ENCODE measurements around the gene LIPG. TPM values are rescaled to one million over a fixed set of nuclear protein-coding genes. Genes with fewer than 3 reads are reported as not detected.
"Not testable (repeated sequence)": the region's sequence is repeated elsewhere in the genome, so short reads cannot be mapped to it uniquely, and the experiment has no call there.

LIPG gene
- 10 to 100 TPM in 2 of 4 donors, 1 to 10 TPM in 2; 1.9 to 33.0 (median 17.8) TPM for polyA plus RNA-seq
- long read RNA-seq, donor 1 = 0 reads
- long read RNA-seq, donor 2, full-length matches to known transcripts = 11 of 11 reads
- long read RNA-seq, donor 2, partial matches to known transcripts = 0 of 11 reads
- long read RNA-seq, donor 2, other reads (novel, unspliced or antisense) = 0 of 11 reads
- long read RNA-seq, donor 3, transcript LIPG-207 (1 exons, 3,548 nt) = major isoform, 16 of 16 reads
- long read RNA-seq, donor 3, partial matches to known transcripts = 0 of 16 reads
- long read RNA-seq, donor 3, other reads (novel, unspliced or antisense) = 0 of 16 reads
- long read RNA-seq, donor 4, partial matches to known transcripts = 0 of 2 reads
- long read RNA-seq, donor 4, other reads (novel, unspliced or antisense) = 0 of 2 reads
- long read RNA-seq, donor 5, transcript LIPG-207 (1 exons, 3,548 nt) = major isoform, 5 of 5 reads
- long read RNA-seq, donor 5, partial matches to known transcripts = 0 of 5 reads
- long read RNA-seq, donor 5, other reads (novel, unspliced or antisense) = 0 of 5 reads
- long read RNA-seq, donor 6, transcript LIPG-207 (1 exons, 3,548 nt) = major isoform, 15 of 15 reads
- long read RNA-seq, donor 6, partial matches to known transcripts = 0 of 15 reads
- long read RNA-seq, donor 6, other reads (novel, unspliced or antisense) = 0 of 15 reads
- long read RNA-seq, donor 7, partial matches to known transcripts = 0 of 1 reads
- long read RNA-seq, donor 7, other reads (novel, unspliced or antisense) = 0 of 1 reads
- long read RNA-seq, donor 8, partial matches to known transcripts = 0 of 1 reads
- long read RNA-seq, donor 8, other reads (novel, unspliced or antisense) = 0 of 1 reads
- long read RNA-seq, donor 9 = 0 reads
- long read RNA-seq, donor 10, full-length matches to known transcripts = 13 of 13 reads
- long read RNA-seq, donor 10, partial matches to known transcripts = 0 of 13 reads
- long read RNA-seq, donor 10, other reads (novel, unspliced or antisense) = 0 of 13 reads

DNA sequence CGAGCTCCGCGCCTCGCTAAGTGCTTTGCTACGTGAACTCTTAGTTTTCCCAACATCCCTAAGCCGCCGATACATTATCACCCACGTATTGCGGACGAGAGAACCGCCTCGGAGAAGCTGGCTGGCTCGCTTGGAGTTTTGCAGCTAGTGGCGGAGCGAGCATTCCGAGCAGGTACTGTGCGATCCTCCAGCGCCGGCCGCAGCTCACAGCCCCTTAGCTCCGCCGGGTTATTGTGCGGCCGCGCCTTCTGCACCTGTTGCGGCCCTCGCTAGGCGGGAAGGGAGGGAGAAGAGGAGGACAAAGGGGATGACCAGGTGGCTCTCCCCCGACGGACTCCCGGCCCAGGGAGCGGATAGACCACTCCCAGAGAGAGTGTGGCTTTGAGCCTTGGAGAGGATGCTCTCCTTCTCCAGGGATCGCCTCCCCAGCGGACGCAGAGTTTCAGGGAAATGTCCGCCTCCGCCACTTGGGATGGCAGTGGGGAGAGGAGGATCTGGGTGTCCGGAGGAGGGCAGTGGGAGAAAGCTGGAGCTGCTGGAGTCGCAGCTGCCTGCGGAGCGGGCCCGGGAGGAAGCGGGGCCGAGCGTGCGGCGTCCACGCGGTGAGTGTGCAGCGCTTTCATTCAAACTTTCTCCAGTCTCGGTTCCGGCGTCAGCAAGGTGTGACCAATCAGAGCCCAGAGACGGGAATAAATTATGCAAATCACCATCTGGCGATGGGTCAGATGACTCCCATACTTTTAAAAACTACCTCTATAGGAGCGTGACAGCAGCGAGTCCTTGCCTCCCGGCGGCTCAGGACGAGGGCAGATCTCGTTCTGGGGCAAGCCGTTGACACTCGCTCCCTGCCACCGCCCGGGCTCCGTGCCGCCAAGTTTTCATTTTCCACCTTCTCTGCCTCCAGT is at the start of gene LIPG:
TSS of gene LIPG (plus strand) at position 769 of the 905 bp plus-strand sequence. CDS start 252 bp downstream, outside the sequence.
- 0 to 1% (median 1%) methylated on average over 67 of the region's 67 CpGs for WGBS, 3 donors
- peak; percentile 93 to 98 for DNase-seq
- peak within 1 kb of the TSS in 2 of 3 donors; percentile 53 to 73 for H3K27ac ChIP-seq (ENCODE audit: low read depth in 1 of 3, low read length in 2 of 3)
- peak within 1 kb of the TSS; percentile 33 to 82 (median 64) for H3K4me3 ChIP-seq (ENCODE audit: low read depth in 1 of 3, low read length in 3 of 3)
- peaks cover 0 to 11% (median 6%) of the 10 kb centered on the region in 3 donors for H3K27me3 ChIP-seq (ENCODE audit: control insufficient read depth in 3 of 3, insufficient read depth in 3 of 3, low read length in 3 of 3)
- peaks cover 3 to 24% (median 4%) of the 10 kb centered on the region in 3 donors for H3K4me1 ChIP-seq (ENCODE audit: control insufficient read depth in 3 of 3, insufficient read depth in 2 of 3, low read depth in 1 of 3, low read length in 2 of 3)
- peaks cover 0 to 12% (median 0%) of the 10 kb centered on the region in 3 donors for H3K36me3 ChIP-seq (ENCODE audit: control insufficient read depth in 3 of 3, insufficient read depth in 2 of 3, low read depth in 1 of 3, low read length in 3 of 3)
- FAIRE-seq = no peak
- H3K9me3 ChIP-seq (ENCODE audit: control insufficient read depth in 2 of 2, insufficient read depth in 1 of 2, low read depth in 1 of 2, low read length in 1 of 2) = no peaks in the 10 kb centered on the region

GRCh38 chr18:49512876-49513275 is 49.0 kb upstream of the LIPG start:
- not testable (repeated sequence) for FAIRE-seq; H3K27ac ChIP-seq (ENCODE audit: low read depth in 1 of 3, low read length in 2 of 3); H3K27me3 ChIP-seq (ENCODE audit: control insufficient read depth in 3 of 3, insufficient read depth in 3 of 3, low read length in 3 of 3); H3K9me3 ChIP-seq (ENCODE audit: control insufficient read depth in 2 of 2, insufficient read depth in 1 of 2, low read depth in 1 of 2, low read length in 1 of 2); H3K4me3 ChIP-seq (ENCODE audit: low read depth in 1 of 3, low read length in 3 of 3); H3K36me3 ChIP-seq (ENCODE audit: control insufficient read depth in 3 of 3, insufficient read depth in 2 of 3, low read depth in 1 of 3, low read length in 3 of 3); DNase-seq; H3K4me1 ChIP-seq (ENCODE audit: control insufficient read depth in 3 of 3, insufficient read depth in 2 of 3, low read depth in 1 of 3, low read length in 2 of 3)
- 83 to 94% (median 91%) methylated on average over 8 of the region's 8 CpGs for WGBS, 3 donors

DNA sequence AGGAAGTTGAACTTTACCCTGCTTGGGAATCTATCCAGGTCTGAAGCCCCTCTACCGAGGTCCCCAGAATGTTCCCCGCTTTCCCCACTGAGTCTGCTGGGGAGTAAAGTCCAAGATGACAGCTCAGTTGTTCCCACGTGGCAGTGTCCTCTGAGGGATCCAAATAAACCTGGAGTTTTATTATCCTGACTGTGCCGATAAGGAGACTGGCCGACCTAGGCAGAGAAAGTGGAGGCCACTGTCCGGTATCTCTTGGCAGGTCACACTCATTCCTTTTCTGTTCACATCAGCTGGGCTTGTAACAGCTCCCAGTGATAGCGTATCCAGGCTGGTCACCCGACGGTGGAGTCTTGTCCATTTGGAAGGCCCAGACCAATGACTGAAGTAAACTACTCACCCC is 47.3 kb upstream of the LIPG start:
- Histone ChIP-seq H3K4me1 (ENCODE audit: control insufficient read depth in 3 of 3, insufficient read depth in 2 of 3, low read depth in 1 of 3, low read length in 2 of 3) (peaks cover 0 to 8% (median 0%) of the 10 kb centered on the region in 3 donors), H3K9me3 (ENCODE audit: control insufficient read depth in 2 of 2, insufficient read depth in 1 of 2, low read depth in 1 of 2, low read length in 1 of 2) (no peaks in the 10 kb centered on the region), H3K27ac (ENCODE audit: low read depth in 1 of 3, low read length in 2 of 3) (peak overlapping the region in 1 of 3 donors; percentile 54), H3K36me3 (ENCODE audit: control insufficient read depth in 3 of 3, insufficient read depth in 2 of 3, low read depth in 1 of 3, low read length in 3 of 3) (no peaks in the 10 kb centered on the region), H3K27me3 (ENCODE audit: control insufficient read depth in 3 of 3, insufficient read depth in 3 of 3, low read length in 3 of 3) (peaks cover 0 to 4% (median 0%) of the 10 kb centered on the region in 3 donors), H3K4me3 (ENCODE audit: low read depth in 1 of 3, low read length in 3 of 3) (no peak overlapping the region)
- WGBS, 3 donors = 8 to 55% (median 31%) methylated on average over 9 of the region's 9 CpGs
- no peak for FAIRE-seq
- DNase-seq = peak; percentile 87 to 89

GRCh38 chr18:49515003-49515402 is 46.9 kb upstream of the LIPG start:
- H3K36me3 ChIP-seq (ENCODE audit: control insufficient read depth in 3 of 3, insufficient read depth in 2 of 3, low read depth in 1 of 3, low read length in 3 of 3); FAIRE-seq; DNase-seq; H3K9me3 ChIP-seq (ENCODE audit: control insufficient read depth in 2 of 2, insufficient read depth in 1 of 2, low read depth in 1 of 2, low read length in 1 of 2); H3K27me3 ChIP-seq (ENCODE audit: control insufficient read depth in 3 of 3, insufficient read depth in 3 of 3, low read length in 3 of 3); H3K4me3 ChIP-seq (ENCODE audit: low read depth in 1 of 3, low read length in 3 of 3); H3K4me1 ChIP-seq (ENCODE audit: control insufficient read depth in 3 of 3, insufficient read depth in 2 of 3, low read depth in 1 of 3, low read length in 2 of 3): not testable (repeated sequence)
- peak overlapping the region in 1 of 3 donors; percentile 54 for H3K27ac ChIP-seq (ENCODE audit: low read depth in 1 of 3, low read length in 2 of 3)
- WGBS, 3 donors = 74 to 94% (median 76%) methylated on average over 5 of the region's 5 CpGs

GRCh38 chr18:49515516-49515915 is 46.3 kb upstream of the LIPG start:
- DNase-seq (no peak), FAIRE-seq (no peak)
- Histone ChIP-seq H3K27me3 (ENCODE audit: control insufficient read depth in 3 of 3, insufficient read depth in 3 of 3, low read length in 3 of 3) (peaks cover 0 to 4% (median 0%) of the 10 kb centered on the region in 3 donors), H3K4me3 (ENCODE audit: low read depth in 1 of 3, low read length in 3 of 3) (no peak overlapping the region), H3K9me3 (ENCODE audit: control insufficient read depth in 2 of 2, insufficient read depth in 1 of 2, low read depth in 1 of 2, low read length in 1 of 2) (no peaks in the 10 kb centered on the region), H3K4me1 (ENCODE audit: control insufficient read depth in 3 of 3, insufficient read depth in 2 of 3, low read depth in 1 of 3, low read length in 2 of 3) (peaks cover 0 to 8% (median 0%) of the 10 kb centered on the region in 3 donors), H3K27ac (ENCODE audit: low read depth in 1 of 3, low read length in 2 of 3) (no peak overlapping the region), H3K36me3 (ENCODE audit: control insufficient read depth in 3 of 3, insufficient read depth in 2 of 3, low read depth in 1 of 3, low read length in 3 of 3) (no peaks in the 10 kb centered on the region)
- 90 to 99% (median 93%) methylated on average over 3 of the region's 3 CpGs for WGBS, 3 donors

- Histone ChIP-seq H3K9me3 (ENCODE audit: control insufficient read depth in 2 of 2, insufficient read depth in 1 of 2, low read depth in 1 of 2, low read length in 1 of 2) (no peaks in the 10 kb centered on the region), H3K36me3 (ENCODE audit: control insufficient read depth in 3 of 3, insufficient read depth in 2 of 3, low read depth in 1 of 3, low read length in 3 of 3) (no peaks in the 10 kb centered on the region), H3K27ac (ENCODE audit: low read depth in 1 of 3, low read length in 2 of 3) (no peak overlapping the region), H3K27me3 (ENCODE audit: control insufficient read depth in 3 of 3, insufficient read depth in 3 of 3, low read length in 3 of 3) (peaks cover 0 to 4% (median 0%) of the 10 kb centered on the region in 3 donors), H3K4me1 (ENCODE audit: control insufficient read depth in 3 of 3, insufficient read depth in 2 of 3, low read depth in 1 of 3, low read length in 2 of 3) (peaks cover 0 to 8% (median 0%) of the 10 kb centered on the region in 3 donors), H3K4me3 (ENCODE audit: low read depth in 1 of 3, low read length in 3 of 3) (no peak overlapping the region)
- DNase-seq (no peak), FAIRE-seq (no peak)
- WGBS, 3 donors = 69 to 95% (median 90%) methylated on average over 2 of the region's 2 CpGs
Measured at GRCh38 chr18:49517483-49517882, 44.4 kb upstream of the LIPG start.

DNA sequence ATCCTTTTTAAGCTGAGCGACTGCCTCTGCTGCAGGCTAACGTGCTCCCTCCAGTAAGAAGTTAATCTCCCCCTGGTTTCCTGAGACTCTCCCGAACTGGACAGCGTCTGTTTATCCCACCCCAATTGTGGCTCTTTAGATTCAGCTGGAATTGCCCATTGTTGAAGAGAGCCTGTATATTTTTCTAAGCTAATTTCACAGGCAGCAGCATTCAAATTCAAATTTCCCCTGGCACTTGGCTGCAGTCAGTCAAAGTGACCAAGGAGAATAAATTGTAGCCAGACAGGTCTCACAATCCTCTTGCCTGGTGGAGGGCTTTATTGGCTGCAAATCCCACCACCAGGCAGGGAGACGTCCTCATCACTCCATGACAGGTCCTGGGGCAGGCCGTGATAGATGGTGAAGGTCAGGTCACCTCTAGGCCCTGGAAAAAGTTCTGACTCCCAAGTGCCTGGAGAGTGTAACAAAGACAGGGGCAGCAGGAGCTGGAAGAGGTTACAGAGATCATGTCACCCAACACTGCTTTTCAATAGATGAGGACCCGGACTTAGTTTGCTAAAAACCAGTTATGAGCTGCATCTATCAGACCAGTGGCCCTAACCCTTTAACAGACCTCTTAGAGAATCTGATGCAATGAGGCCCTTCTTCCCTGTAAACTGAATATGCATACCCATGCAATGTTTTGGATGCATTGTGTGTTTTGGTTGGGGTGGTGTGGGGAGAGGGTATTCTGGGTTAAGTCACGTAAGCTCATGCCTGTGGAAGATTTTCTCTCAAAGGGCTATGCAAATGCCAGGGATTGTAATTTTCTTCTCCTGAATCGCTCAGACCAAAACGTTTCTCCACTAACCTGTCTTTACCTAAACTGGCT is 42.5 kb upstream of the LIPG start:
- no peaks in the 10 kb centered on the region for H3K36me3 ChIP-seq (ENCODE audit: control insufficient read depth in 3 of 3, insufficient read depth in 2 of 3, low read depth in 1 of 3, low read length in 3 of 3)
- peaks cover 0 to 5% (median 0%) of the 10 kb centered on the region in 3 donors for H3K4me1 ChIP-seq (ENCODE audit: control insufficient read depth in 3 of 3, insufficient read depth in 2 of 3, low read depth in 1 of 3, low read length in 2 of 3)
- DNase-seq = no peak
- no peak overlapping the region for H3K4me3 ChIP-seq (ENCODE audit: low read depth in 1 of 3, low read length in 3 of 3)
- 82 to 90% (median 83%) methylated on average over 10 of the region's 10 CpGs for WGBS, 3 donors
- no peak for FAIRE-seq
- no peak overlapping the region for H3K27ac ChIP-seq (ENCODE audit: low read depth in 1 of 3, low read length in 2 of 3)
- peaks cover 0 to 4% (median 0%) of the 10 kb centered on the region in 3 donors for H3K27me3 ChIP-seq (ENCODE audit: control insufficient read depth in 3 of 3, insufficient read depth in 3 of 3, low read length in 3 of 3)
- H3K9me3 ChIP-seq (ENCODE audit: control insufficient read depth in 2 of 2, insufficient read depth in 1 of 2, low read depth in 1 of 2, low read length in 1 of 2) = no peaks in the 10 kb centered on the region

Measured in small intestine (tissue), 16 donors.